Upper lobe of right lung (tissue), 1 donor: ENCODE measurements around the gene HPS1. TPM values are rescaled to one million over a fixed set of nuclear protein-coding genes. Genes with fewer than 3 reads are reported as not detected.

Experiments
- ATAC-seq: fragments of 200-7000 bp; cut with Tn5 transposase; one replicate; pipeline ENCODE4 v1.9.1; 2020; ENCODE audit warnings: mild to moderate bottlenecking, moderate library complexity
- DNase-seq: peaks from one replicate; pipeline ENCODE4 v3.0.0-alpha.2; 2020
- H3K27ac ChIP-seq: fragments of 200-600 bp; one replicate; pipeline ENCODE4 v1.8.0; 2022
- H3K27me3 ChIP-seq: fragments of 200-600 bp; one replicate; pipeline ENCODE4 v1.8.0; 2022; ENCODE audit warnings: mild to moderate bottlenecking
- H3K36me3 ChIP-seq: fragments of 200-600 bp; one replicate; pipeline ENCODE4 v1.8.0; 2022
- H3K4me1 ChIP-seq: fragments of 200-600 bp; one replicate; pipeline ENCODE4 v1.8.0; 2022
- H3K4me3 ChIP-seq: fragments of 200-600 bp; one replicate; pipeline ENCODE4 v1.8.0; 2022; ENCODE audit warnings: mild to moderate bottlenecking
- H3K9me3 ChIP-seq: fragments of 200-600 bp; one replicate; pipeline ENCODE4 v1.8.0; 2022
- CTCF ChIP-seq: fragments of 200-600 bp; IDR thresholded peaks from one replicate; pipeline ENCODE4 v1.8.0; 2022; ENCODE audit warnings: antibody characterized with exemption
- intact Hi-C: fragments of 100-400 bp; cut with DNase I; formaldehyde crosslinking; loops from one replicate; pipeline ENCODE4 v1.11.0; 2022
- total RNA-seq: library from RNA; stranded (reverse); fragmentation: NEBNext Ultra II Directional; extraction: Animal tissue kit (Norgen Biotek cat#: 25700); gene quantifications from one replicate; pipeline ENCODE4 v1.2.1, GENCODE V29; 2021
- donor health status: DM: no; HTN: yes; CAD: no; lungs with severe emphysema.

Gene HPS1
- total RNA-seq, 1 donor from 2014 or later = 77.7 TPM

GRCh38 chr10:98469001-98469931 is 22.5 kb upstream of the HPS1 start:
- TF ChIP-seq CTCF = no peak
- no peak for ATAC-seq
- DNase-seq = no peak
- Histone ChIP-seq H3K27ac (no peak overlapping the region), H3K9me3 (no peaks in the 10 kb centered on the region), H3K4me1 (peaks cover 7% of the 10 kb centered on the region), H3K36me3 (no peaks in the 10 kb centered on the region), H3K27me3 (no peaks in the 10 kb centered on the region), H3K4me3 (no peak overlapping the region)
- intact Hi-C loops = loop anchor here (10.0 kb wide), 1 partner anchor 776 kb away; no protein-coding TSS in a partner anchor

GRCh38 chr10:98467506-98468318 is 21.0 kb upstream of the HPS1 start:
- no peaks in the 10 kb centered on the region for H3K27me3 ChIP-seq
- no peak overlapping the region for H3K27ac ChIP-seq
- intact Hi-C loops = loop anchor here (10.0 kb wide), 1 partner anchor 777 kb away; no protein-coding TSS in a partner anchor
- peak; percentile 84 for TF ChIP-seq CTCF
- H3K9me3 ChIP-seq = no peaks in the 10 kb centered on the region
- DNase-seq (peak; percentile 81), ATAC-seq (peak; percentile 99)
- H3K36me3 ChIP-seq = no peaks in the 10 kb centered on the region
- H3K4me1 ChIP-seq = peaks cover 7% of the 10 kb centered on the region
- H3K4me3 ChIP-seq = peak overlapping the region; percentile 55

GRCh38 chr10:98466861-98467505 is 20.2 kb upstream of the HPS1 start:
- no peak for TF ChIP-seq CTCF
- no peaks in the 10 kb centered on the region for H3K27me3 ChIP-seq
- H3K4me1 ChIP-seq = peaks cover 7% of the 10 kb centered on the region
- DNase-seq (no peak), ATAC-seq (no peak)
- intact Hi-C loops = loop anchor here (10.0 kb wide), 1 partner anchor 778 kb away; no protein-coding TSS in a partner anchor
- H3K36me3 ChIP-seq = no peaks in the 10 kb centered on the region
- H3K27ac ChIP-seq = no peak overlapping the region
- H3K9me3 ChIP-seq = no peaks in the 10 kb centered on the region
- no peak overlapping the region for H3K4me3 ChIP-seq

GRCh38 chr10:98465866-98466265 is 19.1 kb upstream of the HPS1 start:
- Histone ChIP-seq H3K36me3 (no peaks in the 10 kb centered on the region), H3K4me1 (peaks cover 11% of the 10 kb centered on the region), H3K4me3 (no peak overlapping the region), H3K27me3 (no peaks in the 10 kb centered on the region), H3K27ac (no peak overlapping the region), H3K9me3 (no peaks in the 10 kb centered on the region)
- no peak for TF ChIP-seq CTCF
- ATAC-seq (no peak), DNase-seq (no peak)
- intact Hi-C loops = loop anchor here (10.0 kb wide), 1 partner anchor 779 kb away; no protein-coding TSS in a partner anchor
